IMR-90 (cell line): ENCODE data around the gene CIBAR2.

Experiments used
- POLR2A ChIP-seq: IDR thresholded peaks from 2 replicates; pipeline ENCODE4 v1.6.1; 2012; ENCODE audit warnings: mild to moderate bottlenecking, low read depth, low read length
- RAD21 ChIP-seq: IDR thresholded peaks from 2 replicates; pipeline ENCODE4 v1.6.1; 2012; ENCODE audit warnings: low read length, improper control_type of control experiment
- TF ChIP-seq, protein P1 (sequence below): conservative IDR thresholded peaks from 2 replicates; pipeline ENCODE4 v1.5.1; 2012; ENCODE audit warnings: mild to moderate bottlenecking, low read depth, low read length, improper control_type of control experiment

DNA sequence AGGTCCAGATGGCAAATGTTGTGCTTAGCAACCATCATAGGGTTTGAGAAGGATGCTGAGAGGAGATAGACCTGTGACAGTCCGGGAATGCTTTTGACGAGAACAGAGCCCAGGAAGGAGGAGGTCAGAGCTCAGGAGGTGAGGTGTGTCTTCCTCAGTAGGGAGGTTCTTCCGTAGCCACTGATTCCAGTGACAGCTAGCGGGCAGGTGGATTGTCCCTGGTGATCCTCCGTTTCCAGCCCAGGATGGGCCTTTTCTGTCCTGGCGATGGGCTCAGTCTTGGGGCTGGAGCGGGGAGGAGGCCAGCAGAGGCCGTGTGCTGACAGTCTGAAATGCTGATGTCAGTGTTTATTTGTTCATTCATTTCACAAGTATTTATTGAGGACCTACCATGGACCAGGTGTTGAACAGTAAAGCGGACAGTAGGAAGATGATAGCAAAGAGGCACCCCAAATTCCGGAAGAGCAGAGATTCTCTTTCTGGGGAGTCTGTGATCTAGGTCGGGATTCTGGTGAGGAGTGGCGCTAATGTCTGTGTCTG lies 45.9 kb downstream of the CIBAR2 start:
- TF ChIP-seq, protein P1, sequence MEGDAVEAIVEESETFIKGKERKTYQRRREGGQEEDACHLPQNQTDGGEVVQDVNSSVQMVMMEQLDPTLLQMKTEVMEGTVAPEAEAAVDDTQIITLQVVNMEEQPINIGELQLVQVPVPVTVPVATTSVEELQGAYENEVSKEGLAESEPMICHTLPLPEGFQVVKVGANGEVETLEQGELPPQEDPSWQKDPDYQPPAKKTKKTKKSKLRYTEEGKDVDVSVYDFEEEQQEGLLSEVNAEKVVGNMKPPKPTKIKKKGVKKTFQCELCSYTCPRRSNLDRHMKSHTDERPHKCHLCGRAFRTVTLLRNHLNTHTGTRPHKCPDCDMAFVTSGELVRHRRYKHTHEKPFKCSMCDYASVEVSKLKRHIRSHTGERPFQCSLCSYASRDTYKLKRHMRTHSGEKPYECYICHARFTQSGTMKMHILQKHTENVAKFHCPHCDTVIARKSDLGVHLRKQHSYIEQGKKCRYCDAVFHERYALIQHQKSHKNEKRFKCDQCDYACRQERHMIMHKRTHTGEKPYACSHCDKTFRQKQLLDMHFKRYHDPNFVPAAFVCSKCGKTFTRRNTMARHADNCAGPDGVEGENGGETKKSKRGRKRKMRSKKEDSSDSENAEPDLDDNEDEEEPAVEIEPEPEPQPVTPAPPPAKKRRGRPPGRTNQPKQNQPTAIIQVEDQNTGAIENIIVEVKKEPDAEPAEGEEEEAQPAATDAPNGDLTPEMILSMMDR = no peak
- TF ChIP-seq POLR2A = no peak
- TF ChIP-seq RAD21 = no peak
